Endothelial cell of umbilical vein (primary cell): Measurements from ENCODE around the gene NFATC3.

Source experiments
- EZH2 ChIP-seq: IDR thresholded peaks from 2 replicates; pipeline ENCODE4 v1.6.1; 2012; ENCODE audit warnings: borderline replicate concordance, low read depth, mild to moderate bottlenecking, moderate library complexity, low read length, inconsistent platforms; ENCODE audit not compliant: severe bottlenecking
- JUN ChIP-seq: IDR thresholded peaks from 2 replicates; pipeline ENCODE4 v1.6.1; 2011; ENCODE audit warnings: borderline replicate concordance, low read depth; ENCODE audit not compliant: insufficient read length, insufficient read depth
- POLR2A ChIP-seq: IDR thresholded peaks from 2 replicates; pipeline ENCODE4 v1.6.1; 2012; ENCODE audit warnings: low read depth, mild to moderate bottlenecking, control low read depth, low read length
- POLR2AphosphoS5 ChIP-seq: IDR thresholded peaks from 2 replicates; pipeline ENCODE4 v1.6.1; 2012; ENCODE audit warnings: low read depth, mild to moderate bottlenecking, control low read depth, low read length, moderate library complexity; ENCODE audit not compliant: insufficient read depth
- TF ChIP-seq, protein P1 (sequence below), 2 donors: IDR thresholded peaks; 1 replicate in 1 of 2; 2 replicates in 1 of 2; pipeline ENCODE4 v1.5.1; 2011; ENCODE audit warnings: low read length in 2 of 2, mild to moderate bottlenecking in 2 of 2, moderate library complexity in 2 of 2, control low read depth in 1 of 2, inconsistent platforms in 1 of 2, low read depth in 1 of 2; ENCODE audit not compliant: insufficient read depth in 1 of 2; ENCODE audit errors: extremely low read depth in 1 of 2

GRCh38 chr16:68274441-68274840, 189.3 kb downstream of the NFATC3 start:
- TF ChIP-seq POLR2A, result no peak
- no peak for TF ChIP-seq EZH2
- TF ChIP-seq, protein P1, sequence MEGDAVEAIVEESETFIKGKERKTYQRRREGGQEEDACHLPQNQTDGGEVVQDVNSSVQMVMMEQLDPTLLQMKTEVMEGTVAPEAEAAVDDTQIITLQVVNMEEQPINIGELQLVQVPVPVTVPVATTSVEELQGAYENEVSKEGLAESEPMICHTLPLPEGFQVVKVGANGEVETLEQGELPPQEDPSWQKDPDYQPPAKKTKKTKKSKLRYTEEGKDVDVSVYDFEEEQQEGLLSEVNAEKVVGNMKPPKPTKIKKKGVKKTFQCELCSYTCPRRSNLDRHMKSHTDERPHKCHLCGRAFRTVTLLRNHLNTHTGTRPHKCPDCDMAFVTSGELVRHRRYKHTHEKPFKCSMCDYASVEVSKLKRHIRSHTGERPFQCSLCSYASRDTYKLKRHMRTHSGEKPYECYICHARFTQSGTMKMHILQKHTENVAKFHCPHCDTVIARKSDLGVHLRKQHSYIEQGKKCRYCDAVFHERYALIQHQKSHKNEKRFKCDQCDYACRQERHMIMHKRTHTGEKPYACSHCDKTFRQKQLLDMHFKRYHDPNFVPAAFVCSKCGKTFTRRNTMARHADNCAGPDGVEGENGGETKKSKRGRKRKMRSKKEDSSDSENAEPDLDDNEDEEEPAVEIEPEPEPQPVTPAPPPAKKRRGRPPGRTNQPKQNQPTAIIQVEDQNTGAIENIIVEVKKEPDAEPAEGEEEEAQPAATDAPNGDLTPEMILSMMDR (IDR thresholded peaks at IDR 0.05; ENCODE audit: extremely low read depth in 1 of 2, insufficient read depth in 1 of 2, low read depth in 1 of 2, low read length in 2 of 2), result no peak
- no peak for TF ChIP-seq POLR2AphosphoS5
- no peak for TF ChIP-seq JUN
